NB4 (cell line): ENCODE data around the gene KLK14.

Experiments used
- DNase-seq: peaks from one replicate; pipeline ENCODE4 v3.0.0; 2010; ENCODE audit warnings: low read depth
- H3K4me3 ChIP-seq: one replicate; pipeline ENCODE4 v1.5.1; 2011; ENCODE audit warnings: mild to moderate bottlenecking, low read depth, low read length, moderate library complexity
- MYC ChIP-seq: IDR thresholded peaks from 2 replicates; pipeline ENCODE4 v1.6.1; 2011; ENCODE audit warnings: low read depth, low read length
- POLR2A ChIP-seq: IDR thresholded peaks from 2 replicates; pipeline ENCODE4 v1.6.1; 2011; ENCODE audit warnings: mild to moderate bottlenecking; ENCODE audit not compliant: insufficient read length; ENCODE audit errors: extremely low read depth
- TF ChIP-seq, protein P1 (sequence below): IDR thresholded peaks from 2 replicates; pipeline ENCODE4 v1.6.1; 2011; ENCODE audit warnings: low read depth, low read length
- TF ChIP-seq, protein P2 (sequence below): IDR thresholded peaks from one replicate; pipeline ENCODE4 v1.5.1; 2012; ENCODE audit warnings: low read depth, low read length

Gene KLK14

DNA sequence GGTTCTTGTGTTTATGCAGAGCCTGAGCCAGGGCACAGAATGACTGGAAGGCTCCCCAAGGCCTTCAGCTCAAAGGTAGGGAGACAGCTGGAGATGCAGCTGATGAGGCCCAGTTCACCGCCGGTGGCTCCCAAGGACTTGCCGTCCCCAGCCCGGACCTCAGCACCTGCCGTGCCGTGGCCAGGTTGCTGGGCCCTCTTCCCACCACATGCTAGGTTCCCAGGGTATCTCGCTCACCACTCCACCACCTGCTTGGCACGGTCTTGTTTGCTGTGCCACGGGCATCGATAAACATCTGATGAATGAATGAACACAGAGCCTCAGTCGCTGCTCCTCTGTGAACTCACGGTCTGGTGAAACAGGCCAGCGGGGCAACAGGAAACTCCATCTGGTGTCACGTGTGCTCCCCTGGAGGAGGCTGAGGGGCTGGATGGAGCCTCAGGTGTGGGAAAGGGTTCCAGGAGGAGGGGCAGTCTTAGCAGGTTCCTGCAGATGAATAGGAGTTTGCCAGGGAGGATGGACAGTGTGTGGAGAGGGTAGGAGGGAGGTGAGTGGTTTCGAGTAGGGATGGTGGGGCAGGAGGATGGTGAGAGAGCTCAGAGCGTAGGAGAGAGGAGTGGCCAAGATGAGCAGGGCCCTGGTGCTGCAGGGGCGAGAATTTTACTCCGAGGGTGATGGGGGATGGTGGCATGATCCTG lies 3.6 kb upstream of the KLK14 start:
- no peak overlapping the region for H3K4me3 ChIP-seq
- no peak for DNase-seq
- no peak for TF ChIP-seq POLR2A
- no peak for TF ChIP-seq MYC
- TF ChIP-seq, protein P1, sequence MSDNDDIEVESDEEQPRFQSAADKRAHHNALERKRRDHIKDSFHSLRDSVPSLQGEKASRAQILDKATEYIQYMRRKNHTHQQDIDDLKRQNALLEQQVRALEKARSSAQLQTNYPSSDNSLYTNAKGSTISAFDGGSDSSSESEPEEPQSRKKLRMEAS: no peak
- TF ChIP-seq, protein P2, sequence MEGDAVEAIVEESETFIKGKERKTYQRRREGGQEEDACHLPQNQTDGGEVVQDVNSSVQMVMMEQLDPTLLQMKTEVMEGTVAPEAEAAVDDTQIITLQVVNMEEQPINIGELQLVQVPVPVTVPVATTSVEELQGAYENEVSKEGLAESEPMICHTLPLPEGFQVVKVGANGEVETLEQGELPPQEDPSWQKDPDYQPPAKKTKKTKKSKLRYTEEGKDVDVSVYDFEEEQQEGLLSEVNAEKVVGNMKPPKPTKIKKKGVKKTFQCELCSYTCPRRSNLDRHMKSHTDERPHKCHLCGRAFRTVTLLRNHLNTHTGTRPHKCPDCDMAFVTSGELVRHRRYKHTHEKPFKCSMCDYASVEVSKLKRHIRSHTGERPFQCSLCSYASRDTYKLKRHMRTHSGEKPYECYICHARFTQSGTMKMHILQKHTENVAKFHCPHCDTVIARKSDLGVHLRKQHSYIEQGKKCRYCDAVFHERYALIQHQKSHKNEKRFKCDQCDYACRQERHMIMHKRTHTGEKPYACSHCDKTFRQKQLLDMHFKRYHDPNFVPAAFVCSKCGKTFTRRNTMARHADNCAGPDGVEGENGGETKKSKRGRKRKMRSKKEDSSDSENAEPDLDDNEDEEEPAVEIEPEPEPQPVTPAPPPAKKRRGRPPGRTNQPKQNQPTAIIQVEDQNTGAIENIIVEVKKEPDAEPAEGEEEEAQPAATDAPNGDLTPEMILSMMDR: no peak

DNA sequence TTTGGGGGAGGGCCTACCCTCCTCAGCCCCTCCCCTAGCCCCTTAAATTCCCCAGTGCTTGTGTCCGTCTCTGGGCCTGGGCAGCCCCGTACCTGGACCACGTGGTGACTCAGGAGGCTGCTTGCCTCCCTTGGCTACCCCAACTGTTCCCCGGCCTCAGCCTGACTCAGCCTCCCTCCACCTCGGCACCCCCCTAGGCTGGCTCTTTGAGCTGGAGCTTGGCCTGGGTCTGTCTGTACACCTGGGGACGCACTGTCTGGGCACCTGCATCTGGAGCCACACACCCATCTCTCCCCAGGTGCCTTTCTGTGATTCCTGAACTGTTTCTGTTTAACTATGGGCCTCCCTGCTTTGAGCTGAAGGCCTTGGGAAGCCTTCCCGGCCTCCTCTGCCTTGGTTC lies 1.8 kb upstream of the KLK14 start:
- H3K4me3 ChIP-seq: no peak overlapping the region
- TF ChIP-seq, protein P1: no peak
- TF ChIP-seq, protein P2: no peak
- TF ChIP-seq POLR2A: no peak
- TF ChIP-seq MYC: no peak
- no peak for DNase-seq

DNA sequence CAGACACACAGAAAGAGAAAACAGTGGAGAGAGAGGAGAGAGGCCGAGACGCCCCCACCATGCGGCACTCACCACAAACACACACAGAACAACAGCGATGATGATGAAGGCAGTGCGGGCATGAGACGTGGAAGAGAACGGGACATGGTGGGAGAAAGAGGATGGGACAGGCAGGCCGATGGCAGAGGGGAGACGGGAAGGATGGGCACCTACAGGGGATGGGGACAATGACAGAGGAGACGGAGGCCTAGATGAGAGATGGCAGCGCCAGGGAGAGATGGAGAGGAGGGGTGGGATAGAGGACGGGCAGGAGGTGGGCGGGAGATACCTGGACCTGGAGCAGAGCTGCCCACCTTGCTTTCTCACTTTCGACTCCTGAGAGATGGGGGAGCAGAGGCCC lies 1.1 kb upstream of the KLK14 start:
- no peak for DNase-seq
- TF ChIP-seq, protein P2: no peak
- TF ChIP-seq POLR2A (no peak), MYC (no peak)
- TF ChIP-seq, protein P1: no peak
- no peak overlapping the region for H3K4me3 ChIP-seq

DNA sequence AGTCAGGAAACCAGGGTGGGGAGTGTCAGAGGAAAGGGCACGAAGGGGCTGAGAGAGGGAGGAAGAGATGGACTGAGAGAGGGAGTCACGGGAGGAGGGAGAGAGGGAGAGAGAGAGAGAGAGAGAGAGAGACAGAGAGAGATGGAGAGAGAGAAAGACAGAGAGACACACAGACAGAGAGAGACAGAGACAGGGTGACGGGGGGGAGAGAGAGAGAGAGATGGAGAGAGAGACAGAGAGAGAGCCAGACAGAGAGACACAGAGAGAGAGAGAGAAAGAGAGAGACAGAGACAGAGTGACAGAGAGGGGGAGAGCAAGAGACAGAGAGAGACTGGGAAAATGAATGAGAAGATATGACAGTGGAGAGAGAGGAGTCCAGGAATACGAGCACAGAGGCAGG lies 494 bp upstream of the KLK14 start:
- H3K4me3 ChIP-seq: no peak overlapping the region
- TF ChIP-seq, protein P2: no peak
- TF ChIP-seq, protein P1: no peak
- no peak for DNase-seq

DNA sequence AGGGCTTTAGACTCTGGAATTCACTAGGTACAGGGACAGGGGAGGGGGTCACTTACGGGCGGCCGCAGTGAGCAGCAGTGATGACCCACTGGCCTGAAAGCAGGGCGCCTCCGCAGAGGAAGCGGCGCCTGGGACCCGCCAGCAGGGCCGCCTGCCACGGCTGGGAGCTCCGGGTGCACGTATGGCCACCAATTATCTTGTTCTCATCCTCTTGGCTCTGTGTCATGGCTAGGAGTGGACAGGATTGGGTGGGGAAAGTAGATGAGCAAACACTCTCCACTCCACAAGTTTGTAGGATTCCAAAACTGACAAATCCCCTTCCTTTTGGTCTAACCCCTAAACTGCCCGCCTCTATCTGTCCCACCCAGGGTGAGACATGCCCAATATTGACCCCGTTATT lies 1.2 kb downstream of the KLK14 start:
- TF ChIP-seq MYC: no peak
- TF ChIP-seq, protein P1: no peak
- TF ChIP-seq, protein P2: no peak
- no peak for TF ChIP-seq POLR2A

More for the DNA sequence above, 1.2 kb downstream of the KLK14 start:
- H3K4me3 ChIP-seq: no peak overlapping the region
- no peak for DNase-seq
